Gastrocnemius medialis (tissue), 4 donors: Measurements from ENCODE around the gene ANTXR1. TPM values are rescaled to one million over a fixed set of nuclear protein-coding genes. Genes with fewer than 3 reads are reported as not detected.

Source experiments
- ATAC-seq, 2 donors: fragments of 150-250 bp; one replicate each; pipeline ENCODE4 v1.9.1; 2016
- DNase-seq, 2 donors: peaks; one replicate each; pipeline ENCODE4 v3.0.0-alpha.2; 2019
- H3K27ac ChIP-seq, 4 donors: fragments of 200-600 bp; sonication (generic); 1 replicate in 1 of 4; 2 replicates in 3 of 4; pipeline ENCODE4 v1.5.1; 2016 to 2018; ENCODE audit warnings: mild to moderate bottlenecking in 2 of 4, moderate library complexity in 1 of 4
- H3K27me3 ChIP-seq, 3 donors: fragments of 200-600 bp; sonication (generic) in 2 of 3; 1 replicate in 1 of 3; 2 replicates in 2 of 3; pipeline versions ENCODE4 v1.5.1 to v1.6.0; 2016 to 2019; ENCODE audit warnings: mild to moderate bottlenecking in 1 of 3, moderate library complexity in 1 of 3
- H3K36me3 ChIP-seq, 2 donors: fragments of 200-600 bp; sonication (generic) in 1 of 2; one replicate each; pipeline ENCODE4 v1.5.1; 2017 to 2018
- H3K4me1 ChIP-seq, 2 donors: fragments of 200-600 bp; sonication (generic) in 1 of 2; one replicate each; pipeline ENCODE4 v1.5.1; 2016 to 2017; ENCODE audit warnings: mild to moderate bottlenecking in 2 of 2
- H3K4me3 ChIP-seq, 4 donors: fragments of 200-600 bp; sonication (generic) in 3 of 4; 1 replicate in 1 of 4; 2 replicates in 3 of 4; pipeline ENCODE4 v1.5.1; 2016 to 2019; ENCODE audit warnings: mild to moderate bottlenecking in 2 of 4
- H3K9me3 ChIP-seq, 3 donors: fragments of 200-600 bp; sonication (generic) in 2 of 3; 1 replicate in 1 of 3; 2 replicates in 2 of 3; pipeline ENCODE4 v1.5.1; 2016 to 2019
- CTCF ChIP-seq, 5 experiments: fragments of 450-650 bp in 3 of 5; fragments of 200-600 bp in 2 of 5; sonication (generic) in 2 of 5; IDR thresholded peaks in 4 of 5; conservative IDR thresholded peaks in 1 of 5; 1 replicate in 4 of 5; 2 replicates in 1 of 5; pipeline ENCODE4 v1.5.1; 2016 to 2019; ENCODE audit warnings: antibody characterized with exemption in 5 of 5, mild to moderate bottlenecking in 3 of 5, moderate library complexity in 3 of 5
- POLR2A ChIP-seq, 2 donors: fragments of 450-650 bp; IDR thresholded peaks; one replicate each; pipeline ENCODE4 v1.6.1; 2017; ENCODE audit warnings: antibody characterized with exemption in 2 of 2, mild to moderate bottlenecking in 2 of 2, moderate library complexity in 2 of 2
- in situ Hi-C, 4 donors: fragments of 200-750 bp; cut with MboI; loops; one replicate each; pipeline versions ENCODE4 v1.15.0 to v1.8.0; 2017; ENCODE audit warnings: low sequenced_read_pairs in 4 of 4
- intact Hi-C: fragments of 100-400 bp; cut with DNase I; formaldehyde crosslinking; loops from one replicate; pipeline ENCODE4 v1.15.1; 2023; ENCODE audit warnings: low total_unique reads
- total RNA-seq, 4 donors: library from RNA; depleted of rRNA; stranded (reverse); fragments of >200 nt; gene quantifications; one replicate each; pipeline versions ENCODE4 v1.1.0 to v1.2.3, GENCODE V29; 2016

ANTXR1 gene
- total RNA-seq, 4 donors from 2014 or later: 8.0 to 13.6 (median 9.7) TPM

DNA sequence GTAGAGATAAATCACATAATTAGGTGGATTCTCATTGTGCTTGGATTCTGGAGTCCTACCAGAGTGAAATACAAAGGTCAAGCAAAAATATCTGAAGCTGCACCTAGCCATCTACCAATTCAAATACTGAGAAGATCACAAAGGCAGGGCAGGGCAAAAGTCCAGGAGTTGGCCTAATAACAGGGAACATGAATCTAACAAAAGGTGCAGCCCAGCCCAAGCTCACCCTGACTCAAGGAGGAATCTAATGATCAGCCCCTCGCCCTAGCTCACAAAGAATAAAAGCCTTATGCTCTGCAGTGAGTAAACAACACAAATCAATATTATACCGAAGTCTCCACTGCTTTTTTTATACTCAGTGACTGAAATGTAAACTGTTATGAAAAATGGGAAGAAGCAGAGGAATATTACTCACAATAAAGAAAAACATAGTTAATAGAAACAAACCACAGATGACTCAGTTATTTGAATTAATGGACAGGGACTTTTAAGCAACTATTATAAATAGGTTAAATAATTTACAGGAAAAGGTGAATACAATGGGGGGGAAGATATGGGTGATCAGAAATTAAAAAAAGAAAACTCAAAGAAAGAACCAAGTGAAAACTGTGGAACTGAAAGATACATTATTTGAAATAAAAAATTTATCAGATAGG lies 49.5 kb downstream of the ANTXR1 start:
- Histone ChIP-seq H3K36me3 (no peaks in the 10 kb centered on the region), H3K4me1 (peaks cover 35 to 47% of the 10 kb centered on the region in 2 donors), H3K27ac (no peak overlapping the region), H3K9me3 (no peaks in the 10 kb centered on the region), H3K4me3 (no peak overlapping the region), H3K27me3 (no peaks in the 10 kb centered on the region)
- TF ChIP-seq POLR2A (IDR thresholded peaks at IDR 0.05) (no peak), CTCF (IDR thresholded peaks at IDR 0.05 in 4 of 5, conservative IDR thresholded peaks at IDR 0.05 in 1 of 5) (no peak)
- no peak for ATAC-seq
- in situ Hi-C loops (no loop called here), intact Hi-C loops (no loop called here)
- no peak for DNase-seq

- H3K4me3 ChIP-seq: no peak overlapping the region
- ATAC-seq (peak in 1 of 2 donors; percentile 66), DNase-seq (no peak)
- TF ChIP-seq CTCF (IDR thresholded peaks at IDR 0.05 in 4 of 5, conservative IDR thresholded peaks at IDR 0.05 in 1 of 5) (no peak), POLR2A (IDR thresholded peaks at IDR 0.05) (no peak)
- no peaks in the 10 kb centered on the region for H3K27me3 ChIP-seq
- peaks cover 31 to 39% of the 10 kb centered on the region in 2 donors for H3K4me1 ChIP-seq
- peak overlapping the region in 1 of 4 donors; percentile 23 for H3K27ac ChIP-seq
- no peaks in the 10 kb centered on the region for H3K9me3 ChIP-seq
- in situ Hi-C loops: no loop called here
- H3K36me3 ChIP-seq: no peaks in the 10 kb centered on the region
- intact Hi-C loops: no loop called here
Observed at GRCh38 chr2:69065735-69066336, 52.9 kb downstream of the ANTXR1 start.

GRCh38 chr2:69067026-69067630 lies 54.1 kb downstream of the ANTXR1 start:
- TF ChIP-seq CTCF (IDR thresholded peaks at IDR 0.05 in 4 of 5, conservative IDR thresholded peaks at IDR 0.05 in 1 of 5) (no peak), POLR2A (IDR thresholded peaks at IDR 0.05) (no peak)
- Histone ChIP-seq H3K9me3 (no peaks in the 10 kb centered on the region), H3K36me3 (no peaks in the 10 kb centered on the region), H3K27me3 (no peaks in the 10 kb centered on the region), H3K4me1 (peaks cover 21 to 26% of the 10 kb centered on the region in 2 donors), H3K4me3 (no peak overlapping the region), H3K27ac (peak overlapping the region in 2 of 4 donors; percentile 9 to 49)
- in situ Hi-C loops: no loop called here
- no peak for DNase-seq
- intact Hi-C loops: no loop called here
- peak in 1 of 2 donors; percentile 36 for ATAC-seq

GRCh38 chr2:69067866-69068265 lies 54.9 kb downstream of the ANTXR1 start:
- H3K36me3 ChIP-seq: no peaks in the 10 kb centered on the region
- peak overlapping the region in 1 of 4 donors; percentile 49 for H3K27ac ChIP-seq
- H3K4me3 ChIP-seq: no peak overlapping the region
- peaks cover 16 to 22% of the 10 kb centered on the region in 2 donors for H3K4me1 ChIP-seq
- in situ Hi-C loops: no loop called here
- H3K27me3 ChIP-seq: no peaks in the 10 kb centered on the region
- intact Hi-C loops: no loop called here
- no peak for TF ChIP-seq CTCF (IDR thresholded peaks at IDR 0.05 in 4 of 5, conservative IDR thresholded peaks at IDR 0.05 in 1 of 5)
- TF ChIP-seq POLR2A (IDR thresholded peaks at IDR 0.05): no peak
- H3K9me3 ChIP-seq: no peaks in the 10 kb centered on the region
- DNase-seq (no peak), ATAC-seq (no peak)
